Muscle of back (tissue), 11 donors: ENCODE measurements around the gene ZNF33B. TPM values are rescaled to one million over a fixed set of nuclear protein-coding genes. Genes with fewer than 3 reads are reported as not detected.
"Not testable (repeated sequence)": the region's sequence is repeated elsewhere in the genome, so short reads cannot be mapped to it uniquely, and the experiment has no call there.

Experiments
- DNase-seq, 3 donors: peaks; one replicate each; pipeline versions ENCODE4 v3.0.0 to v3.0.0-alpha.2; 2013
- polyA plus RNA-seq, 10 donors: library from polyadenylated mRNA; unstranded; fragments of 120-200 nt; gene quantifications; one replicate each; pipeline ENCODE4 v1.2.1, GENCODE V29; 2013; ENCODE audit not compliant: insufficient read length in 10 of 10

ZNF33B gene
- polyA plus RNA-seq, 10 donors = 11.8 to 21.5 (median 16.7) TPM

DNA sequence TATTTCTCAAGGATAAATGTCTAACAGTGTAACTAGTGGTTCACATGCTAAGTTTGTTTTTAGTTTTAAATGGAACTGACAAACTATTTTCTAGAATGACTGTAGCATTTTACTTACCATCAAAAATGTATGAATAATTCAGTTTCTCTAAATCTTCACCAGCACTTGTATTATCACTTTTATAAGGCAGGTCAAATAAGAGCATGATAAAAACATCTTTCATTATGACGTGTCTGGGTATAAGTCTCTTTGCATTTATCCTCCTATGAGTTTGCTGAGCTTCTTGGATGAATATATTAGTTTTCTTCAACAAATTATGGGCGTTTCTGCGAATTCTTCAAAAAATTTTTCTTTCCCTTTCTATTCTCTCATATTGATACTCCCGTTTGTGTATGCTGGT lies 19.9 kb downstream of the ZNF33B start:
- no peak for DNase-seq

DNA sequence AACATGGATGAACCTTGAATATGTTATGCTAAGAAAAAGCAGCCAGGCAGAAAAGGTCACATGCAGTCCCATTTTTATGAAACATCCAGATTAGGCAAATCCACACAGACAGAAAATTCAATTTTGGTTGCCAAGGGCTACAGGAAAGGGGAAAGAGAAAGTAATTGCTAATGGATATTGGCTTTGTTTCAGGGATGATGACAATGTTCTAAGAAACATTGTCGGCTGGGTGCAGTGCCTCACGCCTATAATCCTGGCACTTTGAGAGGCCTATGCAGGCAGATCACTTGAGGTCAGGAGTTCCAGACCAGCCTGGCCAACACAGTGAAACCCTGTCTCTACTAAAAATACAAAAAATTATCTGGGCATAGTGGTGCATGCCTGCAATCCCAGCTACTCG lies 23.0 kb downstream of the ZNF33B start:
- DNase-seq = no peak

- DNase-seq = no peak
These were observed 28.5 kb downstream of the ZNF33B start for GRCh38 chr10:42609872-42610271.

DNA sequence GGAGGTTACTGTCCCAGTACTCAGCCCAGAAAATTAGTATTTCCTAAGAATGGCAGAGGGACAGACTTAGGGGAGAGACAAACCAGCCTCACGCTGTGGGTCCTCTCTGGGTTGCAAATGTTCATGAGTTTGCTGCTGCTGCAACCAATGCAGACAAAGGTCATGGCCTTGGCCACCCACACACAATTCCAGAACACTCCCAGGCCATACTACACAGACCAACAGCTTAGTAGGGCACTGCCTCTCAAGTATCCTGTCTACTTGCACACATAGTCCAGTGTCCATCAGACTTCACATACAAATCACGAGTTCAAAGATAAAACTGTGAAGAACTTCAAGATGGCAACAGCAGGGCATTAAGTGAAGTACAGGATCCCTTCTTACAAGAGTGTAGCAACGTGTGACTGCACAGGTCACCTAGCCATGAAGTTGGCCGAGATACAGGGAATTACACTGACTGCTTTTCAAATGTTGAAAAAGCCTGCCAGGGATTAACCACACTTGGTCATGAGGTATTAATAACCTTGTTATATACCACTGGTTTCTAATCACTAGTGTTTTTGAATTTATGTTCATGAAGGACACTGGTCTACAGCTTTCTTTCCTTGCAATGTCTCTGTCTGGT lies 40.0 kb downstream of the ZNF33B start:
- DNase-seq = peak in 2 of 3 donors; percentile 7 to 10

- DNase-seq = no peak
These were observed 42.2 kb downstream of the ZNF33B start for GRCh38 chr10:42596196-42596595.

- DNase-seq = no peak
These were observed 44.1 kb downstream of the ZNF33B start for GRCh38 chr10:42594246-42594650.

DNA sequence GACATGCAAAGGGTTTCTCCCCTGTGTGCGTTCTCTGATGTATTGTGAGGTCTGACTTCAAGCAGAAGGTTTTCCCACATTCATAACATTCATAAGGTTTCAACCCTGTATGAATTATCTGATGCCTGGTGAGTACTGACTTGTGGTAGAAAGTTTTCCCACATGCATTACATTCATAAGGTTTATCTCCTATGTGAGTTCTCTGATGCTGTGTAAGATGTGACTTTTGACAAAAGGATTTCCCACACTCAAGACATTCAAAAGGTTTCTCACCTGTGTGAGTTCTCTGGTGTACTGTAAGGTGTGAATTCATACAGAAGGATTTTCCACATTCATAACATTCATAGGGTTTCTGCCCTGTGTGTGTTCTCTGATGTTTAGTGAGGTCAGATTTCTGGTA lies 45.1 kb downstream of the ZNF33B start:
- no peak for DNase-seq

DNA sequence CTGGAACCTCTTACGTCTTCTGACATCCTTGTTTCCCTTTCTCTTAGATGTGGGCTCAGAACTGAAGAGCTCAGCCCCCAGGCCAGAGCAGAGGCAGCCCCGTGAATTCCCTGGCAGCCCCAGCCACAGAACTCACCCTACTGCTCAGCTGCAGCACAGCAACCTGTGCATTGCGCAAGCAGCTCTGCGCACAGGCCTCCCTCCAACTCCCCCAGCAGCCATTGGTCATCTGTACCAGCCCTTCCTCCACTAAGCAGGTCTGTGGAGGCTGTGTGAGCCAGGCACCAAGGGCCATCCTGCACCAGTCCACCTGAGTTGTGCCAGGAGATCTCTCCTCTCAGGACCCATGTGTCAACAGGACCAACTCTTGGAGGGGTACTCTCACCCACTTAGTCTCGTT lies 54.5 kb downstream of the ZNF33B start:
- no peak for DNase-seq

GRCh38 chr10:42578019-42578418 lies 60.4 kb downstream of the ZNF33B start:
- no peak for DNase-seq

GRCh38 chr10:42576338-42576737 lies 62.0 kb downstream of the ZNF33B start:
- DNase-seq = no peak

DNA sequence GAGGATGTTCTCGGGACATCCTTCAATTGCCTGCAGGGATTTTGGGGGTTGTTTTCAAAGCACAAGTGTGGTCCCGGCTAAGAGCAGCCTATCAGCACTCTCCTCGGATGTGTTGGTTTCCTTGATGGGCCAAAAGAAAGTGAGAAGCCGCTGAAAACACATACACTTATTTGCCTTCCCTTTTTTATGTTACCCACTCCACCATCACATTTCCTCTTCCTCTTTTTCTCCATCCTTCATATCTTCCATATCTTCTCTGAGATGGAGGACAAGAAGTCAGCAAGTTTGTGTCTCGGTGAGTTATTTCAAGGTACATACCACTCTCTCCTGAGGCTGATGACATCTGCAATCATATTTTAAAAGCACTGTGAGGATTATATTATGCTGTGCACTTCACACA lies 64.0 kb downstream of the ZNF33B start:
- DNase-seq = no peak

DNA sequence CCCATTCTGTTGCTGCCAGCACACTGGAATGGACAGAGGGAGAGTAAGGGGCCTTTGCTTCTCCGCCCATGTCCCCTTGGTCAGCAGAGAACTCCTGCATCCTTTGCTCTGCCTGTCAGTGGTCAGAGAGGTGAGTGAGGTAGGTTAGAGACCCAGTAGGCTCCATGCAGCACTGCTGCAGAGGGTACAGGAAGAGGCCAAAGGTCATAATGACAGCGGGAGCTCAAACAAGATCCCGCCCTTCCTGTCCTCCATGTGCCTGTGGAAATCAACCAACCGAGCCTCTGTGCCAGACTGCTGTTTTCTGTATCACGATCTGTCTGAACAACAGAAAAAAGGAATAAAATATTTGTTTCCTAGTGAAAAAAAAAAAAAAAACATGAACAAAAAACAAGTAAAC lies 81.4 kb downstream of the ZNF33B start:
- no peak for DNase-seq

- not testable (repeated sequence) for DNase-seq
These were observed 84.8 kb downstream of the ZNF33B start for GRCh38 chr10:42553576-42553975.

- no peak for DNase-seq
These were observed 85.3 kb downstream of the ZNF33B start for GRCh38 chr10:42553064-42553407.

DNA sequence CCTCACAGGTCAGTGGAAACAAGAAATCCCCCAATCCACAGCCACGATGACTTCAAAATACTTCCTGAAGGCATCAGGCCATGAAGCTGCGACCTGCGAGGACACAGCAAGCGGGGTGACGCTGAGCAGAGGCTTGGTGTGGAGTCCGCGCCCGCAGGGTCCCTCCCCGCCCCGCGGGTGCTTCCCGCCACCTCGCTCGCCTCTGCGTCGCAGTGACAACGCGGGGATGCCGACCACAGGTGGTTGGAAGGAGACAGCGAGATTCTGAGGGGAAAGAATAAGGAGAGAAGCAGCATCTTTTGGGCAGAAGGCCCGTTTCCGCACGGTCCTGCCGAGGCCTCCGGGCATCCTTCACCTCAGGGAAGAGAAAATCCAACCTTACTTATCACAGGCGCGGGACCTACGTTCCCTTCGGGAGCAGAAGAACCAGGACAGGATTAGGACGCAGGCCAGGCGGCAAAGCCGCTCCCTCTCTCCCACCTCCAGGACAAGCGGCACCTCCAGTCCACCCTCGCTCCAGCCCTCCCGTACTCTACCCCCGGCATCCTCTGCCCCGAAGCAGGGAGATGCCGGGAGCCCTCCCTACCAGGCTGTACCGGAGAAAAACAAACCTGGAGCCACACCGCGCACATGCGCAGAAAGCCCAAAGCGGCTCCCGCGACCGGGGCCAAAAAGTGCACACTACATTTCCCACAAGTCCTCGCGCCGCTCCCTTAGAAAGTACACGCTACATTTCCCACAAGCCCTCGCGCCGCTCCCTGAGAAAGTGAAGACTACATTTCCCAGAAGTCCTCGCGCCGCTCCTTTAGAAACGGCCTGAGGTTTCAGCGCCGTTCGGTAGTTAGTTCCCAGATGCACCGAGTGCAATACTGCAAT lies 85.9 kb downstream of the ZNF33B start:
- DNase-seq = peak; percentile 98 to 99 (median 98)

DNA sequence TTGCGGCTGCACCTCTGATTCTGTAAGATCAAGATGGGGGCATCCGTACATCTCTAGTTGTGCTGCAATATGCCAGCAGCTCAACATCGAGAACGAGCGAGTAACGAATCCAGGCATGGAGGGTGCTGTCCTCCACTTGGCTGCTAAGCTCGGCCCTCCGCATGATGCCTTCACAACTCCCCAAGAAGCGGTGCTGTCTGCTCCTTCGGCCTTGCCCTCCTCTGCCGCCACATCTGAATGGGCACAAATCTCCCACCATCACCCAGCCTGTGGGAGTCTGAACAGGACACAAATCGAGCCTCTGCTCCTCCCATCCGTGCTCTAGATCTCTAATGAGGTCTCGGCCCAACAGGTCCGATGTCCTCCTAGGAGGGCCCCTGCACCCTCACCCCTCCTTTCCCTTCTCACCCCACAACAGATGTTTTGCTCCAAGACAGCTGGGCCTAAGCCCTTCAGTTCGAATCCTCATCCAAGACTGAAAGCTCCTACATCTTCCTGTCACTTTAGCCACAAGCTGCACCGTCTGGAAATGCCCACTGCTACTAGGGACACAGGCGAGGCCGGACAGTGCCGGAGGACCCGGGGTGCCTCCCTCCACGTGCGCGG lies 86.7 kb downstream of the ZNF33B start:
- DNase-seq = no peak

GRCh38 chr10:42549851-42550250 lies 88.5 kb downstream of the ZNF33B start:
- DNase-seq = no peak

- no peak for DNase-seq
These were observed 90.1 kb downstream of the ZNF33B start for GRCh38 chr10:42548254-42548653.

- no peak for DNase-seq
These were observed 93.4 kb downstream of the ZNF33B start for GRCh38 chr10:42544945-42545344.

- DNase-seq = no peak
These were observed 94.5 kb downstream of the ZNF33B start for GRCh38 chr10:42543840-42544372.
